K562 (cell line): ENCODE measurements around the gene BNC2. TPM values are rescaled to one million over a fixed set of nuclear protein-coding genes. Genes with fewer than 3 reads are reported as not detected.

ENCODE experiments used
- CLOCK ChIP-seq: fragments of 250-450 bp; sonication (Bioruptor Pico); IDR thresholded peaks from 2 replicates; pipeline ENCODE4 v1.4.0; 2020; ENCODE audit warnings: mild to moderate bottlenecking, moderate library complexity, borderline replicate concordance
- KLF6 ChIP-seq: fragments of 250-450 bp; sonication (Bioruptor Pico); IDR thresholded peaks from 2 replicates; pipeline ENCODE4 v1.4.0; 2020; ENCODE audit warnings: mild to moderate bottlenecking, moderate library complexity, borderline replicate concordance
- LARP7 ChIP-seq: fragments of 450-650 bp; IDR thresholded peaks from 2 replicates; pipeline ENCODE4 v1.6.1; 2016
- TAF9B ChIP-seq: fragments of 450-650 bp; IDR thresholded peaks from 2 replicates; pipeline ENCODE4 v1.6.1; 2018; ENCODE audit warnings: mild to moderate bottlenecking; ENCODE audit not compliant: partially characterized antibody
- TCF3 ChIP-seq: sonication (generic); formaldehyde crosslinking; IDR thresholded peaks from 2 replicates; pipeline ENCODE4 v1.4.0; 2020; ENCODE audit warnings: mild to moderate bottlenecking, missing genetic modification reagents
- ZNF384 ChIP-seq: IDR thresholded peaks from 2 replicates; pipeline ENCODE4 v1.6.1; 2012; ENCODE audit warnings: low read depth, low read length, improper control_type of control experiment
- ZNF407 ChIP-seq: fragments of 450-650 bp; IDR thresholded peaks from 2 replicates; pipeline ENCODE4 v1.6.1; 2016; ENCODE audit warnings: low read depth
- polyA plus RNA-seq, 8 experiments: library from polyadenylated mRNA; depleted of rRNA in 4 of 8; stranded (reverse) in 5 of 8; unstranded in 3 of 8; fragments of >200 nt; fragmentation: Nextera tagmentation in 2 of 8; fragmentation: Illumina TruSeq in 1 of 8; extraction: Ambion mirVana in 2 of 8; extraction: Trizol in 1 of 8; gene quantifications; 2 replicates each; pipeline versions ENCODE4 v1.2.1 to v1.2.3, GENCODE V29; 2011 to 2014; ENCODE audit warnings: inconsistent platforms in 1 of 8, missing spikeins in 1 of 8
- total RNA-seq, 7 experiments: library from RNA; depleted of rRNA in 6 of 7; stranded (reverse); fragments of >200 nt in 6 of 7; fragmentation: Illumina TruSeq in 2 of 7; extraction: Trizol in 2 of 7; gene quantifications; 2 replicates each; pipeline versions ENCODE4 v1.2.1 to v1.2.3, GENCODE V29; 2011 to 2021; ENCODE audit warnings: low replicate concordance in 1 of 7

The BNC2 gene
- total and polyA plus RNA-seq, 9 of the 15 experiments (the other 6 are each of a cell fraction or from before 2014, with no cell fraction given), result not detected

GRCh38 chr9:16475257-16475656, 395.2 kb downstream of the BNC2 start (continued):
- no peak for TF ChIP-seq ZNF407
- TF ChIP-seq CLOCK, result no peak
- TF ChIP-seq TCF3 (CRISPR knock-in tag), result no peak
- TF ChIP-seq TAF9B, result no peak
- TF ChIP-seq KLF6 (CRISPR knock-in tag), result no peak
- no peak for TF ChIP-seq LARP7
- TF ChIP-seq ZNF384, result no peak
- TF ChIP-seq, all 486 proteins: peak for 0
